RWPE2 (cell line): Measurements from ENCODE around the gene KIDINS220.

Experiments
- ATAC-seq: fragments of 200-7000 bp; cut with Tn5 transposase; 3 replicates; pipeline ENCODE4 v1.9.1; 2021; ENCODE audit warnings: low read depth
- DNase-seq: peaks from one replicate; pipeline ENCODE4 v3.0.0-alpha.2; 2020; ENCODE audit warnings: low spot score
- H3K27ac ChIP-seq: fragments of 450-650 bp; 2 replicates; pipeline ENCODE4 v1.5.1; 2017; ENCODE audit warnings: mild to moderate bottlenecking; ENCODE audit not compliant: poor library complexity, severe bottlenecking
- H3K27me3 ChIP-seq: fragments of 250-450 bp; sonication (Bioruptor Pico); 2 replicates; pipeline ENCODE4 v1.5.1; 2021; ENCODE audit warnings: mild to moderate bottlenecking, moderate library complexity; ENCODE audit not compliant: insufficient read depth, poor library complexity, severe bottlenecking
- H3K36me3 ChIP-seq: fragments of 250-450 bp; sonication (Bioruptor Pico); 2 replicates; pipeline ENCODE4 v1.5.1; 2020; ENCODE audit warnings: low read depth, mild to moderate bottlenecking, moderate library complexity
- H3K4me1 ChIP-seq: fragments of 250-450 bp; sonication (Bioruptor Pico); 2 replicates; pipeline ENCODE4 v1.5.1; 2021; ENCODE audit warnings: mild to moderate bottlenecking, moderate library complexity; ENCODE audit not compliant: insufficient read depth, poor library complexity, severe bottlenecking
- H3K4me3 ChIP-seq: fragments of 250-450 bp; sonication (Bioruptor Pico); 2 replicates; pipeline ENCODE4 v1.5.1; 2021; ENCODE audit warnings: mild to moderate bottlenecking, moderate library complexity; ENCODE audit not compliant: severe bottlenecking
- H3K9me3 ChIP-seq: fragments of 250-450 bp; sonication (Bioruptor Pico); 2 replicates; pipeline ENCODE4 v1.5.1; 2021; ENCODE audit warnings: mild to moderate bottlenecking, moderate library complexity; ENCODE audit not compliant: severe bottlenecking
- TF ChIP-seq, protein P1 (sequence below): fragments of 450-650 bp; IDR thresholded peaks from one replicate; pipeline ENCODE4 v1.5.1; 2017; ENCODE audit warnings: mild to moderate bottlenecking, moderate library complexity; ENCODE audit not compliant: poor library complexity, severe bottlenecking

The KIDINS220 gene

DNA sequence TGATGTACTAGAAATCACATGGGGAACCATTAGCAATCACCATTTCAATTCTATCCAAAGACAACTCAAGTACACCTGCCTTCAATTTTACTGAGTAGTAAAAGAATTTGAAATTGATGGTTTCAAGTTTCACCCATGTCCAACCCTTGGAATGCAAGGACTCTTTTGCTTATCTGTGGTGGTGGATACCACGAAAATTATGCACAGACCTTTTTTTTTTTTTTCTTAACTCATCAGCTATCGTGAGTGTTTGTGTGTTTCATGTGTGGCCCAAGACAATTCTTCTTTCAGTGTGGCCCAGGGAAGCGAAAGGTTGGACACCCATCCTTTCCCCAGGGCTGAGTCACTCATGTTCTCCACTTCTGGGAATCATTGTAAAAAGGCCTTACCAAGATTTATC, 132.5 kb downstream of the KIDINS220 start:
- ATAC-seq = no peak
- Histone ChIP-seq H3K27ac (no peak overlapping the region), H3K4me1 (no peaks in the 10 kb centered on the region)

DNA sequence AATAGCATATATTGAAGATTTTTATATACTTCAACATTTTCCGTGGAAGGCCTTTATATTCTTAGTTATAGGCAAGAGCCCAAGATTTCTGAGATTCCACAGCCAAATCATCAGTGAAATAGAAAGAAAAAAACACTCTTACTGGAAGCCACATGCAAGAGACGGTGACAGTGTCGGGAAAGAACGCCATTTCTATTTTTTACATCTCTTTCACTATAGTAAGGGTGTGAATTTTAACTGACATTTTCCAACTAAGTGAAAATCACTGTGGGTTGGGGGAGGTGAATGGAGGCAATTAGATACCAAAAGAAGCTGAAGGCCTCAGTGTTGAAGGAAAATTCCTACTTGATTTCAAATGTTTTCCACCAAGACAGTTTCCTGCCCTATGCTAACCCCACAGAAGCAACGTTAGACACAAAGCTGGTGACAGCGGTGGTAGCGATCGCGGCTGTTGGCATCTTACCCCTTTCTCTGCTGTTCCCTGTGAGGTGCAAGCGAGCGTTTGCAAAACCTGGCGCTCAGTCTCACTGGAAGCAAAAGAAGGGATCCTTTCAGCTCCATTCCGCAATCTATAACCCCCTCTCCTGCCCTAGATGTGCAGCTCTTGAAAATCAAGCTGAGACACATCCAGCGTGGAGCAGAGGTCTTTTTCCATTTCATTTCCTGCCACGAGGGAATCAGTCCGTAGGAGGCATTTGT, 135.6 kb downstream of the KIDINS220 start:
- ATAC-seq (no peak), DNase-seq (no peak)
- H3K27ac ChIP-seq = no peak overlapping the region
- no peak overlapping the region for H3K4me3 ChIP-seq
- H3K4me1 ChIP-seq = no peaks in the 10 kb centered on the region
- H3K36me3 ChIP-seq = no peaks in the 10 kb centered on the region
- no peaks in the 10 kb centered on the region for H3K9me3 ChIP-seq
- TF ChIP-seq, protein P1, sequence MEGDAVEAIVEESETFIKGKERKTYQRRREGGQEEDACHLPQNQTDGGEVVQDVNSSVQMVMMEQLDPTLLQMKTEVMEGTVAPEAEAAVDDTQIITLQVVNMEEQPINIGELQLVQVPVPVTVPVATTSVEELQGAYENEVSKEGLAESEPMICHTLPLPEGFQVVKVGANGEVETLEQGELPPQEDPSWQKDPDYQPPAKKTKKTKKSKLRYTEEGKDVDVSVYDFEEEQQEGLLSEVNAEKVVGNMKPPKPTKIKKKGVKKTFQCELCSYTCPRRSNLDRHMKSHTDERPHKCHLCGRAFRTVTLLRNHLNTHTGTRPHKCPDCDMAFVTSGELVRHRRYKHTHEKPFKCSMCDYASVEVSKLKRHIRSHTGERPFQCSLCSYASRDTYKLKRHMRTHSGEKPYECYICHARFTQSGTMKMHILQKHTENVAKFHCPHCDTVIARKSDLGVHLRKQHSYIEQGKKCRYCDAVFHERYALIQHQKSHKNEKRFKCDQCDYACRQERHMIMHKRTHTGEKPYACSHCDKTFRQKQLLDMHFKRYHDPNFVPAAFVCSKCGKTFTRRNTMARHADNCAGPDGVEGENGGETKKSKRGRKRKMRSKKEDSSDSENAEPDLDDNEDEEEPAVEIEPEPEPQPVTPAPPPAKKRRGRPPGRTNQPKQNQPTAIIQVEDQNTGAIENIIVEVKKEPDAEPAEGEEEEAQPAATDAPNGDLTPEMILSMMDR = no peak
- no peaks in the 10 kb centered on the region for H3K27me3 ChIP-seq

More for the DNA sequence above, 132.5 kb downstream of the KIDINS220 start:
- H3K36me3 ChIP-seq = no peaks in the 10 kb centered on the region
- TF ChIP-seq, protein P1 = no peak
- H3K4me3 ChIP-seq = no peak overlapping the region
- no peaks in the 10 kb centered on the region for H3K27me3 ChIP-seq
- DNase-seq = no peak
- H3K9me3 ChIP-seq = no peaks in the 10 kb centered on the region

DNA sequence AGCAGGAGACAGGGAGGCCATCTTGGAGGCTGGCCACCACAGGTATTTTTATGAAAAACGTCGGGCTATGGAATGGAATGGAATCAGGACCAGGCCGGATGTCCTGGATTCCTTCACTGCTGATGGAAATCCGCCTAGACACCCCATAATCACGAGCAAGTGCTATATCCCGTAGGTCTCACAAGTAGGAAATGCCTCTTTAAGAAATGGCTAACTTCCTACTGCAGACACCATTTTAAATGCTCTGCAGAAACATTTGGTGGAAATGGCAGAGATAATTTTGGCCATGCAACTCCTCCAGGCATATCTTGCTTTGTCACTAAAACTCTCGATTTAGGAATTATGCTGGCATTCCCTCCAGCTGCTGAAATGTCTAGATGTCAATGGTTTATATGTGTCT, 137.6 kb downstream of the KIDINS220 start:
- no peaks in the 10 kb centered on the region for H3K9me3 ChIP-seq
- TF ChIP-seq, protein P1 = no peak
- no peaks in the 10 kb centered on the region for H3K27me3 ChIP-seq
- H3K27ac ChIP-seq = no peak overlapping the region
- no peaks in the 10 kb centered on the region for H3K4me1 ChIP-seq
- DNase-seq = no peak
- H3K4me3 ChIP-seq = no peak overlapping the region
- H3K36me3 ChIP-seq = no peaks in the 10 kb centered on the region
- ATAC-seq = no peak

DNA sequence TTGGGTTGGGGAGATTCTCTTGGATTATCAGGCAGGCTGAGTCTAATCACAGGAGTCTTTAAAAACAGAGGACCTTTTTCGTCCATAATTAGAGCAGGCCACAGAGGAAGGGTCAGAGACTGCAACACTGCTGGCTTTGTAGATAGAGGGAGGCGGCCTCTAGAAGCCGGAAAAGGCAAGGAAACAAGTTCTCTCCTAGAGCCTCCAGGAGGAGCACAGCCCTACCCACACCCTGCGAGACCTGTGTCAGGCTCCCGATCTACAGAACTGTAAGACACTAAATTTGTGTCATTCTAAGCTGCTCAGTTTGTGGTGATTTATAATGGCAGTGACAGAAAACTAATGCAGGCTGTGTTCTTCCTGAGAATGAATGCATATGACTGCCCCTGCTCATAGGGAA, 140.2 kb downstream of the KIDINS220 start:
- Histone ChIP-seq H3K9me3 (no peaks in the 10 kb centered on the region), H3K36me3 (no peaks in the 10 kb centered on the region), H3K4me3 (no peak overlapping the region), H3K4me1 (no peaks in the 10 kb centered on the region), H3K27ac (no peak overlapping the region), H3K27me3 (no peaks in the 10 kb centered on the region)
- TF ChIP-seq, protein P1 = no peak
- ATAC-seq (0 out of 3 replicates have a peak, but pooled peaks have one; percentile 12), DNase-seq (no peak)

DNA sequence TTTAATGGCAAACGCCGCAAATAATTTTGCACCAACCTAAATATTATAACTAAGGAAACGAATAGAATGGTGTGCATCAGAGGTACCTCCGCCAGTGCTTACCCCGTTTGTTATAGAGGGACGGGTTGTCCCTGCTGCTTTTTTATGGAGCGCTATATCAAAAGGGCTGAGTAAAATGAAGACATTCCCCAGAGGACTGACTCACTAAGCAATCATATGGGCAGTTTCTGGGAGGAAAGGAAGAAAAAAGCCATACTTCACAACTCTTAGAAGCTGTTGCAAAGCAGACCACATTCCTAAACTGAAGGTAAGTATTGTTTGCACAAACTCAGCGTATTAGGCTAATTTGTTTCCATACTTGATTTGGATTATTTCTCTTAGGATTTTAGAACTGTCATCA, 142.7 kb downstream of the KIDINS220 start:
- TF ChIP-seq, protein P1 = no peak
- no peaks in the 10 kb centered on the region for H3K9me3 ChIP-seq

More for the DNA sequence above, 142.7 kb downstream of the KIDINS220 start:
- Histone ChIP-seq H3K4me1 (no peaks in the 10 kb centered on the region), H3K36me3 (no peaks in the 10 kb centered on the region), H3K27me3 (peaks cover 6% of the 10 kb centered on the region), H3K27ac (no peak overlapping the region), H3K4me3 (no peak overlapping the region)
- peak; percentile 58; the same call in 2 of the 3 replicates for ATAC-seq
- no peak for DNase-seq
